Calu3 (cell line): ENCODE measurements around the gene TENM4. TPM values are rescaled to one million over a fixed set of nuclear protein-coding genes. Genes with fewer than 3 reads are reported as not detected.

Experiments used
- BruUV-seq: library from RNA; stranded (reverse); fragments of 400-500 nt; replicated peaks from 2 replicates; lab custom pipeline; 2021; lab: Mats Ljungman, UMichigan
- CTCF ChIA-PET: fragments of 300-600 bp; sonication (Branson Sonifier 250); formaldehyde crosslinking; loops from one replicate; lab custom pipeline; 2022; ENCODE audit warnings: antibody characterized with exemption; lab: Charles Lee
- DNase-seq: peaks from one replicate; pipeline ENCODE4 v3.0.0; 2022
- H3K27ac Mint-ChIP-seq: one replicate; pipeline ENCODE4 v1.8.0; 2022; ENCODE audit warnings: mixed read lengths; ENCODE audit not compliant: unreplicated experiment
- H3K27me3 Mint-ChIP-seq: one replicate; pipeline ENCODE4 v1.8.0; 2022; ENCODE audit warnings: mixed read lengths; ENCODE audit not compliant: unreplicated experiment
- H3K36me3 Mint-ChIP-seq: one replicate; pipeline ENCODE4 v1.8.0; 2022; ENCODE audit warnings: mild to moderate bottlenecking, moderate library complexity, mixed read lengths; ENCODE audit not compliant: insufficient read depth, unreplicated experiment
- H3K4me1 Mint-ChIP-seq: one replicate; pipeline ENCODE4 v1.8.0; 2022; ENCODE audit warnings: mild to moderate bottlenecking, low read depth, mixed read lengths; ENCODE audit not compliant: unreplicated experiment
- H3K4me3 Mint-ChIP-seq: one replicate; pipeline ENCODE4 v1.8.0; 2022; ENCODE audit warnings: mild to moderate bottlenecking, low read depth, moderate library complexity, mixed read lengths; ENCODE audit not compliant: unreplicated experiment
- H3K9me3 Mint-ChIP-seq: one replicate; pipeline ENCODE4 v1.8.0; 2022; ENCODE audit warnings: low read depth, mixed read lengths; ENCODE audit not compliant: unreplicated experiment
- CTCF ChIP-seq: fragments of 200-600 bp; IDR thresholded peaks from one replicate; pipeline ENCODE4 v1.8.0; 2022; ENCODE audit warnings: antibody characterized with exemption; ENCODE audit not compliant: unreplicated experiment
- intact Hi-C: fragments of 100-400 bp; cut with micrococcal nuclease; formaldehyde crosslinking; loops from one replicate; pipeline ENCODE4 v1.10.0; 2022; ENCODE audit not compliant: unreplicated experiment
- total RNA-seq: library from RNA; stranded (reverse); gene quantifications from 2 replicates; pipeline ENCODE4 v1.2.3, GENCODE V29; 2022

The TENM4 gene
- total RNA-seq, 1 experiment from 2014 or later = not detected

- Mint-ChIP-seq H3K27ac (no peak overlapping the region), H3K36me3 (peaks cover 6% of the 10 kb centered on the region), H3K4me3 (no peak overlapping the region), H3K4me1 (peaks cover 10% of the 10 kb centered on the region), H3K9me3 (no peaks in the 10 kb centered on the region), H3K27me3 (no peaks in the 10 kb centered on the region)
- no peak for DNase-seq
- intact Hi-C loops = loop anchor here (5.0 kb wide), 1 partner anchor 41 kb away; no protein-coding TSS in a partner anchor
- BruUV-seq = no TSS peak
- CTCF ChIA-PET = interaction anchor here (0.6 to 1.1 kb wide), 2 partner anchors 13 to 15 kb away, joined by 4 to 7 read pairs; no protein-coding TSS in a partner anchor
- TF ChIP-seq CTCF = no peak
These were observed 534.3 kb downstream of the TENM4 start for GRCh38 chr11:78906566-78906965.

- H3K4me3 Mint-ChIP-seq = no peak overlapping the region
- no peak for TF ChIP-seq CTCF
- peaks cover 10% of the 10 kb centered on the region for H3K4me1 Mint-ChIP-seq
- intact Hi-C loops = loop anchor here (5.0 kb wide), 1 partner anchor 42 kb away; no protein-coding TSS in a partner anchor
- DNase-seq = no peak
- no peaks in the 10 kb centered on the region for H3K9me3 Mint-ChIP-seq
- peaks cover 6% of the 10 kb centered on the region for H3K36me3 Mint-ChIP-seq
- H3K27ac Mint-ChIP-seq = no peak overlapping the region
- H3K27me3 Mint-ChIP-seq = no peaks in the 10 kb centered on the region
- no TSS peak for BruUV-seq
- CTCF ChIA-PET = no interaction called here
These were observed 535.1 kb downstream of the TENM4 start for GRCh38 chr11:78905756-78906155.

GRCh38 chr11:78902771-78903507, 537.9 kb downstream of the TENM4 start:
- no peak for DNase-seq
- Mint-ChIP-seq H3K36me3 (peaks cover 6% of the 10 kb centered on the region), H3K27me3 (no peaks in the 10 kb centered on the region), H3K9me3 (no peaks in the 10 kb centered on the region), H3K27ac (no peak overlapping the region), H3K4me3 (no peak overlapping the region), H3K4me1 (peaks cover 6% of the 10 kb centered on the region)
- CTCF ChIA-PET = no interaction called here
- no peak for TF ChIP-seq CTCF
- intact Hi-C loops = no loop called here
- BruUV-seq = no TSS peak

- peaks cover 6% of the 10 kb centered on the region for H3K36me3 Mint-ChIP-seq
- no peak for TF ChIP-seq CTCF
- H3K27me3 Mint-ChIP-seq = peaks cover 4% of the 10 kb centered on the region
- CTCF ChIA-PET = no interaction called here
- intact Hi-C loops = no loop called here
- no peaks in the 10 kb centered on the region for H3K9me3 Mint-ChIP-seq
- no TSS peak for BruUV-seq
- DNase-seq = no peak
- no peak overlapping the region for H3K27ac Mint-ChIP-seq
- H3K4me1 Mint-ChIP-seq = no peaks in the 10 kb centered on the region
- H3K4me3 Mint-ChIP-seq = no peak overlapping the region
These were observed 539.0 kb downstream of the TENM4 start for GRCh38 chr11:78901831-78902230.
